Measurements from ENCODE around the gene HHAT.

HHAT gene

GRCh38 chr1:210573141-210573540, 244.4 kb downstream of the HHAT start:
- H3K27ac ChIP-seq, result no peak overlapping the region
- no peak for TF ChIP-seq ZFX (IDR thresholded peaks at IDR 0.05; ENCODE audit: borderline replicate concordance)
- no peak for TF ChIP-seq CTCF (IDR thresholded peaks at IDR 0.05)

- no peak overlapping the region for H3K27ac ChIP-seq
- no peak for TF ChIP-seq ZFX (IDR thresholded peaks at IDR 0.05; ENCODE audit: borderline replicate concordance)
- no peak for TF ChIP-seq CTCF (IDR thresholded peaks at IDR 0.05)
Measured at GRCh38 chr1:210582205-210582970, 253.7 kb downstream of the HHAT start.

GRCh38 chr1:210584439-210585113, 255.9 kb downstream of the HHAT start:
- H3K27ac ChIP-seq, result no peak overlapping the region

GRCh38 chr1:210586771-210587170, 258.1 kb downstream of the HHAT start:
- no peak overlapping the region for H3K27ac ChIP-seq
- TF ChIP-seq CTCF (IDR thresholded peaks at IDR 0.05), result no peak
- no peak for TF ChIP-seq ZFX (IDR thresholded peaks at IDR 0.05; ENCODE audit: borderline replicate concordance)

More at GRCh38 chr1:210584439-210585113, 255.9 kb downstream of the HHAT start:
- TF ChIP-seq ZFX (IDR thresholded peaks at IDR 0.05; ENCODE audit: borderline replicate concordance) (no peak), CTCF (IDR thresholded peaks at IDR 0.05) (peak; percentile 88)

- TF ChIP-seq ZFX (IDR thresholded peaks at IDR 0.05; ENCODE audit: borderline replicate concordance) (no peak), CTCF (IDR thresholded peaks at IDR 0.05) (no peak)
- no peak overlapping the region for H3K27ac ChIP-seq
Measured at GRCh38 chr1:210587566-210587965, 258.9 kb downstream of the HHAT start.

- H3K27ac ChIP-seq, result no peak overlapping the region
- TF ChIP-seq CTCF (IDR thresholded peaks at IDR 0.05), result no peak
- no peak for TF ChIP-seq ZFX (IDR thresholded peaks at IDR 0.05; ENCODE audit: borderline replicate concordance)
Measured at GRCh38 chr1:210588357-210588756, 259.7 kb downstream of the HHAT start.

GRCh38 chr1:210588946-210589345, 260.2 kb downstream of the HHAT start:
- no peak for TF ChIP-seq CTCF (IDR thresholded peaks at IDR 0.05)
- H3K27ac ChIP-seq, result no peak overlapping the region

Measured in 22Rv1 (cell line).